Ammon's horn (tissue), 1 donor: ENCODE measurements around the gene EPB41L3.

Source experiments
- DNase-seq: peaks from one replicate; pipeline ENCODE4 v3.0.0-alpha.2; 2016; ENCODE audit warnings: low spot score

EPB41L3 gene

GRCh38 chr18:5451871-5452270, 91.9 kb downstream of the EPB41L3 start:
- DNase-seq: no peak

- DNase-seq: no peak
Observed at GRCh38 chr18:5451150-5451549, 92.6 kb downstream of the EPB41L3 start.

DNA sequence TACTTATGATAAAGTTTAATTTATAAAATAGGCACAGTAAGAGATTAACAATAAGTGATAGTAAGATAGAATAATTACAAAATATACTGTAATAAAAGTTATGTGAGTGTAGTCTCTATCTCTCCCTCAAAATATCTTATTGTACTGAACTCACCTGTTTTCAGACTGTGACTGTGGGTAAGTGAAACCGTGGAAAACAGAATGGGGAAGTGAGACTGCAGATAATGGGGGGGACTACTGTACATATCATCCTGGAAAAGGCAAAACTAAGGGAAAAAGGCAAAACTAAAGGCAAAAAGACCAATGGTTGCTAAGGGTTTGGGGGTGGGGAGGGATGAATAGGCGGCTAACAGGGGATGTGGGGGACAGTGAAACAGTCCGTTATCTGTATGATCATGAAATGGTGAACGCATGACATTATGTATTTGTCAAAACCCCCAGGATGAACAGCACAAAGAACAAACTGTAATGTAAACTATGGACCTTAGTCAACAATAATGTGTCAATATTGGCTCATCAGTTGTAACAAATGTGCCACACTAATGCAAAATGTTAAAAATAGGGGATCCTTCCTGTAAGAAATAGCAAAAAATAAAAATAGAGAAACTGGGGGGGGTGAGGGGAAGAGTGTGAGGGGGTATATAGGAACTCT, 93.8 kb downstream of the EPB41L3 start:
- no peak for DNase-seq

- no peak for DNase-seq
Observed at GRCh38 chr18:5447442-5447841, 96.4 kb downstream of the EPB41L3 start.

GRCh38 chr18:5444847-5445246, 99.0 kb downstream of the EPB41L3 start:
- no peak for DNase-seq

- no peak for DNase-seq
Observed at GRCh38 chr18:5444269-5444668, 99.5 kb downstream of the EPB41L3 start.

- DNase-seq: no peak
Observed at GRCh38 chr18:5439986-5440696, 103.7 kb downstream of the EPB41L3 start.

DNA sequence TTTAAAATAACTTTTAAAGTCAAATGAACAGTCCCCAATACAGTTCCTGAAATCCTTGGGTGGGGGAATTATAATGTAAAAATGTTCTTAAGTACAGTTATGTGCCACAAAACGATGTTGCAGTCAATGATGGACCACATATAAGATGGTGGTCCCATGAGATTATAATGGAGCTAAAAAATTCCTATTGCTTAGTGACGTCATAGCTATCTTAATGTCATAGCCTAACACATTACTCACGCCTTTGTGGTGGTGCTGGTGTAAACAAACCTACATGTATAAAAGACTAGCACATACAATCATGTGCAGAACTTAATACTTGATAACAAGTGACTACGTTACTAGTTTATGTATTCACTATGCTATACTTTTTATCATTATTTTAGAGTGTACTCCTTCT, 109.4 kb downstream of the EPB41L3 start:
- no peak for DNase-seq

GRCh38 chr18:5431836-5432575, 111.8 kb downstream of the EPB41L3 start:
- DNase-seq: no peak

- no peak for DNase-seq
Observed at GRCh38 chr18:5430131-5430530, 113.7 kb downstream of the EPB41L3 start.

- DNase-seq: no peak
Observed at GRCh38 chr18:5429681-5430080, 114.1 kb downstream of the EPB41L3 start.

- no peak for DNase-seq
Observed at GRCh38 chr18:5425721-5426120, 118.1 kb downstream of the EPB41L3 start.

- peak; percentile 51 for DNase-seq
Observed at GRCh38 chr18:5424903-5425664, 118.7 kb downstream of the EPB41L3 start.

DNA sequence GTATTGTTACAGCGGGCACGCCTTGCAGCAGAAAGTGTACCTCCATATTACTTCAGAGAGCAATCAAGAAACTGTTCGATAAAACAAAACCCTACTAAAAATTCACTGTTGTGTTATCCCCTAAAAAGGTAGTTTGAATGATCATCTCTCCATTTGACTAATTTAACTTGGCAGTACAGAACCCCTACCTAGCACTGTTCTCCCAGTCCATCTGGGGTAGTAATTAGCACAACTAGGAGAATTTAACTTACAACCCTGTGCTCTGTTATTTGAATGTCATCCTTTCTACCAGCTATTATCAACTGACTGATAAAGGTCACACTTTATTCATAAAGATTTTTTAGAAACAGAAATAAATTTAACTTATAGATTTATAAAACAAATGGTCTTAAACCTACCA, 121.2 kb downstream of the EPB41L3 start:
- no peak for DNase-seq

DNA sequence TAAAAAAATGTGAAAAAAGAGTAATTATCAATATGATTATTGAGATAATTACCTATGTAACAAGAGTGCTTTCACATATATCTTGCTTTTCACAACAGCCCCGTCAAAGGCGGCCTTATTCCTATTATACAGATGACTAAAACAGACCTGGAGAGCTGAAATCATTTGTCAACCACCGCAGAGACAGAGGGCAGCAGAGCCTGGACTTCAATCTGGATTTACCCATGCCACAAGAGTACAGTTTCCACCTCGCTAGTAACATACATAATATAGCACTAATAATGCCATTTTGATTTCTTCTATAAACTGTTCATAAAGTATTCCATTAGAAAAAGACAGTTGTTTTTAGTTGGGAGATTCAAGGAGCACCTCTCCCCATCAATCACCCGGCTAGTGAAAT, 121.8 kb downstream of the EPB41L3 start:
- no peak for DNase-seq

DNA sequence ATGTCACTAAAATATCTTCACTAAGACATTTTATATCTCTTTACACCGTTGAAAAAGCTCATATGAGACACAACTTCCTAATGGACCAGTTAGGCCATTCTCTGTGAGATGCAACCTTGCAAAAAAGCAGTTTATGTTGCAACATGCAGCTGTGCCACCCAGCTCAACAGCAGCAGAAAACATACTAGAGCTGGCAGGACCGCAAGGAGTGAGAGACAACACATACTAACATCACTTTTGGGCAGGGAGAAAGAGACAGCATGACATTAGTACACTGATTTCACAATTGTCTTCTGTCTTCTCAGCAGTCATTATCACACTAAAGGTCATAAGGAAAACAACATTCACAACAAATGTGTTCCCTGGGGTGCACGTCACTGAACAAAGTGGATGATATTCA, 122.9 kb downstream of the EPB41L3 start:
- peak; percentile 76 for DNase-seq

DNA sequence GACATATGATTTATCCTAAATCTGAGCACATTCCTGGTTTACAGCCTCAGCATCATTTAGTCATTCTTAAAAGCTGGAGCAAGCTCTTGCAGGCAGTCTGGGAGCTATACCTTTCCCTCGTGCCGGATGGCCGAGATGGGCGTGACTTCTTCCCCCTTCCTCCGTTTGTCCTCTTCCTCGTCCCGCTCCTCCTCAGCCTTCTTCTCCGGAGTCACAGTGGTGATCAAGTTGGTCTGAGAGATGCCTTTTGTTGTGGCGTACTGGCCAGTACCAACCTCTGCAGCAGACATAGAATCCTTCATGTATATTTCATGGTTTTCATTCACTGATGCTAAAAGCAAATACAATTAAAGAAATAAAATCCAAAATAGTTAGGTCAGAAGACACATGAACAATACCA, 124.2 kb downstream of the EPB41L3 start:
- peak; percentile 63 for DNase-seq

DNA sequence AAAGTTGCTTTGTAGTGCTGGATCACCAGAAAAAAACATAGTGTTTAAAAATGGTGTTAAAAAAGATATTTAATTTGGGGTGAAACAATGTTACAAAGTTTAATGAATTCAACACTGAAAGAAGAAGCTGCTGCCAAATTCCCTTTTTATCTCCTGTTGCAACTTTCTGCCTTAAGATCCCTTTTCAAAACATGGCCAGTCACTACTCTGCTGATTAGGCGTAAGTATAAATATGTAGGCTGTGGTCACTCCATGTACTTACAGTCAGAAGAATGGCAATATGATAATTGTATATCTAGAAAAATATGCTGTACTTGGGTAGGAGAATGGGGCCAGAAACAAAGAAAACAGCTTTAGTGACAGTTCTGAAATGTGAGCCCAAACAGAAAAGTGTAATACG, 124.8 kb downstream of the EPB41L3 start:
- no peak for DNase-seq

DNA sequence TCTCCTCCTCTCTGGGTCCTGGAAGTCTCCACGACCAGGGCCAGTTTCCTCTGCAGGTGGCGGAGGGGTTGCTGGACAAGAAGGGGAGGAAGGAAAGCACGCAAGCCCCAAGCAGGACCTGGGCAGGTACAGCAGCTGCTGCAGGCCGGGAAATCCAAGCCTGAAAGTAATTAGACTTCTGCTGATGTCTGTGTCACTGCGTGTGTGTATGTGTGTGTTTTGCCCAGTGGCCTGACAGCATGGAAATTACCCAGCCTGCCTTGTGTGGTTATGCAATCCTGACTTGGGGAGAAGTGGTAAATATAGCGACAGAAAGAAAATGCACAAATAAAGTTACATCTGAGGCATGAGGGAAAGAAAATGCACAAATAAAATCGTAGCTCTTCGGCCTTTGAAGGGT, 126.5 kb downstream of the EPB41L3 start:
- DNase-seq: peak; percentile 83

DNA sequence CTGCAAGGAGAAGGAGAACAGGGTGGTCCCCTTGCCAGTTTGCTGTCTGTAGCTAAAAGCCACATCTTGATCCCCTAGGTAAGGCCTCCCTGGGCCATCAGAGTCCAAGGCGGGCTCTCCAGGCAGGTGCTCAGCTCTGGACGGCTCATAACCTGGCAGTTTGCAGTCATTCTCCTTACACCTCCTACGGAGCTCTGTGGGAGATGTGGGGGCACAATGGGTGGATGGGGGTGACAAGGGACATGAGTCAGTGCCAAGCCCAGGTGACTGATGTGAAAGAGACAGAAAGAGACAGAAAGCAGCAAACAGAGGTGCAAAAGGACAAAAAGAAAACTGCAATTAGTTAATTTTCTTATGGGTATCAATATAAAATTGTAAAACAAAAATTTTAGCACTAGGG, 127.7 kb downstream of the EPB41L3 start:
- no peak for DNase-seq

- no peak for DNase-seq
Observed at GRCh38 chr18:5415665-5416064, 128.1 kb downstream of the EPB41L3 start.

DNA sequence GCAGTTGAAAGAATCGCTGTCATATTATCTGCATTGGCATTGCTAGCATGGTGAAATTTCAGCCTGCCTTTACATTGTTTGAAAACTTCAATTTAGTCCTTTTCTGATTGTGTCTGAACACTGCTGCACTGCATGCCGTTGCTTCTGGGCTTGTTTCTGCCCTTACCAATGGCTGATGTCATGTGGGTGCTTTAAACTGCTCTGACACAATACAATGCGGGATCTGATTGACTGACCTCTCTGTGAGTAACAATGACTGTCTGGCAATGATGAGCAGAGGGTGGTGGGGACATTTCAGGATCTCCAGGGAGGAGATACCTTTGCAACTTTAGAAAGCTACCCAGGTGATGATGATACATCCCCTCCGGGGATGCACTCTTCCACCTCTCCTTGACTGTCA, 128.8 kb downstream of the EPB41L3 start:
- DNase-seq: peak; percentile 69
